ENCODE measurements around the gene HTRA1. TPM values are rescaled to one million over a fixed set of nuclear protein-coding genes. Genes with fewer than 3 reads are reported as not detected.

The HTRA1 gene
- total and polyA plus RNA-seq, 2 of the 4 experiments (the other 2 are of a cell fraction) = 28.5 to 108 TPM

GRCh38 chr10:122455376-122456079, 5.8 kb upstream of the HTRA1 start:
- DNase-seq (no peak), ATAC-seq (ENCODE audit: low read depth) (no peak)
- Histone ChIP-seq H3K14ac (replicated peaks; ENCODE audit: low read depth, low read length) (no peak overlapping the region), H4K91ac (ENCODE audit: insufficient read depth, low read depth, low read length) (no peak overlapping the region), H3K56ac (ENCODE audit: extremely low read depth, insufficient read depth, low read length) (no peak overlapping the region), H3K23ac (ENCODE audit: low read depth, low read length) (no peak overlapping the region), H3K9me1 (ENCODE audit: insufficient read depth, low read length) (peaks cover 4% of the 10 kb centered on the region; the same call in 1 of the 2 replicates), H4K20me1 (ENCODE audit: insufficient read depth, low read length) (no peaks in the 10 kb centered on the region), H2BK15ac (ENCODE audit: low read depth, low read length) (no peak overlapping the region), H3K79me1 (ENCODE audit: low read depth in 1 of 2, low read length in 2 of 2) (no peaks in the 10 kb centered on the region), H3K4me3 (ENCODE audit: insufficient read depth, low read depth, low read length) (no peak overlapping the region), H3K4me1 (ENCODE audit: control insufficient read depth, insufficient read depth, low read length) (peaks cover 6% of the 10 kb centered on the region), H2AFZ (replicated peaks; ENCODE audit: low read length, poor library complexity) (no peak overlapping the region), H2BK5ac (ENCODE audit: low read depth, low read length, poor library complexity, severe bottlenecking) (no peak overlapping the region), H3K27ac (ENCODE audit: insufficient read depth, low read length) (no peak overlapping the region), H2BK120ac (ENCODE audit: low read depth, low read length) (no peak overlapping the region), H3K27me3 (ENCODE audit: control insufficient read depth, insufficient read depth, low read length) (peaks cover 2% of the 10 kb centered on the region), H4K8ac (ENCODE audit: low read depth in 2 of 2, low read length in 2 of 2) (no peak overlapping the region), H3K9ac (ENCODE audit: low read depth, low read length) (no peak overlapping the region), H2BK20ac (ENCODE audit: low read depth, low read length) (no peak overlapping the region), H3K9me3 (ENCODE audit: control insufficient read depth, insufficient read depth, low read length) (no peaks in the 10 kb centered on the region), H3K36me3 (ENCODE audit: control insufficient read depth, insufficient read depth, low read length) (no peaks in the 10 kb centered on the region), H3K4ac (ENCODE audit: low read depth, low read length) (no peak overlapping the region), H4K5ac (ENCODE audit: low read depth, low read length) (no peak overlapping the region), H3K18ac (ENCODE audit: low read depth, low read length) (no peak overlapping the region), H3K4me2 (ENCODE audit: low read depth, low read length) (no peak overlapping the region), H2AK9ac (replicated peaks; ENCODE audit: low read depth, low read length, poor library complexity) (no peak overlapping the region), H2AK5ac (ENCODE audit: low read depth, low read length) (no peak overlapping the region)
- no peak for TF ChIP-seq RAD21 (IDR thresholded peaks at IDR 0.05; ENCODE audit: low read length)
- TF ChIP-seq BHLHE40 (IDR thresholded peaks at IDR 0.05; ENCODE audit: low read depth, low read length) = no peak
- TF ChIP-seq MAZ (IDR thresholded peaks at IDR 0.05; ENCODE audit: borderline replicate concordance, low read depth, low read length) = no peak
- no peak for TF ChIP-seq ELK1 (IDR thresholded peaks at IDR 0.05; ENCODE audit: borderline replicate concordance, low read depth, low read length)
- no peak for TF ChIP-seq MAFK (IDR thresholded peaks at IDR 0.05; ENCODE audit: low read depth, low read length)
- TF ChIP-seq FOS (IDR thresholded peaks at IDR 0.05; ENCODE audit: low read depth, low read length) = no peak
- TF ChIP-seq USF2 (IDR thresholded peaks at IDR 0.05; ENCODE audit: low read depth, low read length) = no peak
- no peak for TF ChIP-seq CHD1 (IDR thresholded peaks at IDR 0.05; ENCODE audit: low read depth, low read length)
- no peak for TF ChIP-seq POLR2A (IDR thresholded peaks at IDR 0.05; ENCODE audit: low read depth, low read length)
- TF ChIP-seq CTCF (conservative IDR thresholded peaks at IDR 0.05; ENCODE audit: low read depth, low read length) = no peak
- TF ChIP-seq RFX5 (IDR thresholded peaks at IDR 0.05; ENCODE audit: low read depth, low read length) = no peak
- no peak for TF ChIP-seq CEBPB (IDR thresholded peaks at IDR 0.05; ENCODE audit: low read depth, low read length)
- TF ChIP-seq NFE2L2 (IDR thresholded peaks at IDR 0.05; ENCODE audit: low read depth, low read length) = no peak
- TF ChIP-seq SMC3 (IDR thresholded peaks at IDR 0.05; ENCODE audit: low read depth, low read length) = no peak
- no peak for TF ChIP-seq RCOR1 (IDR thresholded peaks at IDR 0.05; ENCODE audit: insufficient replicate concordance, low read length)
- TF ChIP-seq MXI1 (IDR thresholded peaks at IDR 0.05; ENCODE audit: borderline replicate concordance, low read depth, low read length) = no peak
- no TSS peak for BruUV-seq (replicated peaks)
- WGBS, 2 experiments (ENCODE audit: extremely low coverage in 2 of 2, insufficient read length in 1 of 2) = no CpG with 5 or more reads among the region's 11 CpGs
- POLR2A ChIA-PET (ENCODE audit: unreplicated experiment) = no interaction called here
- in situ Hi-C loops (cut with MboI; ENCODE audit: low sequenced_read_pairs) (loop anchor here (10.0 kb wide), 1 partner anchor 109 kb away; the partner anchor contains the start of gene DMBT1), dilution Hi-C loops (cut with HindIII; ENCODE audit: low sequenced_read_pairs, unreplicated experiment) (no loop called here), intact Hi-C loops (cut with micrococcal nuclease) (no loop called here)
- CTCF ChIA-PET = interaction anchor here (3.1 kb wide), 1 partner anchor 110 kb away, joined by 14 read pairs; no protein-coding TSS in a partner anchor

All from IMR-90 (cell line).